ENCODE data around the gene PTPN23.
"Not testable (repeated sequence)": the region's sequence is repeated elsewhere in the genome, so short reads cannot be mapped to it uniquely, and the experiment has no call there.

Gene PTPN23, protein sequence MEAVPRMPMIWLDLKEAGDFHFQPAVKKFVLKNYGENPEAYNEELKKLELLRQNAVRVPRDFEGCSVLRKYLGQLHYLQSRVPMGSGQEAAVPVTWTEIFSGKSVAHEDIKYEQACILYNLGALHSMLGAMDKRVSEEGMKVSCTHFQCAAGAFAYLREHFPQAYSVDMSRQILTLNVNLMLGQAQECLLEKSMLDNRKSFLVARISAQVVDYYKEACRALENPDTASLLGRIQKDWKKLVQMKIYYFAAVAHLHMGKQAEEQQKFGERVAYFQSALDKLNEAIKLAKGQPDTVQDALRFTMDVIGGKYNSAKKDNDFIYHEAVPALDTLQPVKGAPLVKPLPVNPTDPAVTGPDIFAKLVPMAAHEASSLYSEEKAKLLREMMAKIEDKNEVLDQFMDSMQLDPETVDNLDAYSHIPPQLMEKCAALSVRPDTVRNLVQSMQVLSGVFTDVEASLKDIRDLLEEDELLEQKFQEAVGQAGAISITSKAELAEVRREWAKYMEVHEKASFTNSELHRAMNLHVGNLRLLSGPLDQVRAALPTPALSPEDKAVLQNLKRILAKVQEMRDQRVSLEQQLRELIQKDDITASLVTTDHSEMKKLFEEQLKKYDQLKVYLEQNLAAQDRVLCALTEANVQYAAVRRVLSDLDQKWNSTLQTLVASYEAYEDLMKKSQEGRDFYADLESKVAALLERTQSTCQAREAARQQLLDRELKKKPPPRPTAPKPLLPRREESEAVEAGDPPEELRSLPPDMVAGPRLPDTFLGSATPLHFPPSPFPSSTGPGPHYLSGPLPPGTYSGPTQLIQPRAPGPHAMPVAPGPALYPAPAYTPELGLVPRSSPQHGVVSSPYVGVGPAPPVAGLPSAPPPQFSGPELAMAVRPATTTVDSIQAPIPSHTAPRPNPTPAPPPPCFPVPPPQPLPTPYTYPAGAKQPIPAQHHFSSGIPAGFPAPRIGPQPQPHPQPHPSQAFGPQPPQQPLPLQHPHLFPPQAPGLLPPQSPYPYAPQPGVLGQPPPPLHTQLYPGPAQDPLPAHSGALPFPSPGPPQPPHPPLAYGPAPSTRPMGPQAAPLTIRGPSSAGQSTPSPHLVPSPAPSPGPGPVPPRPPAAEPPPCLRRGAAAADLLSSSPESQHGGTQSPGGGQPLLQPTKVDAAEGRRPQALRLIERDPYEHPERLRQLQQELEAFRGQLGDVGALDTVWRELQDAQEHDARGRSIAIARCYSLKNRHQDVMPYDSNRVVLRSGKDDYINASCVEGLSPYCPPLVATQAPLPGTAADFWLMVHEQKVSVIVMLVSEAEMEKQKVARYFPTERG (N-terminal part only)

DNA sequence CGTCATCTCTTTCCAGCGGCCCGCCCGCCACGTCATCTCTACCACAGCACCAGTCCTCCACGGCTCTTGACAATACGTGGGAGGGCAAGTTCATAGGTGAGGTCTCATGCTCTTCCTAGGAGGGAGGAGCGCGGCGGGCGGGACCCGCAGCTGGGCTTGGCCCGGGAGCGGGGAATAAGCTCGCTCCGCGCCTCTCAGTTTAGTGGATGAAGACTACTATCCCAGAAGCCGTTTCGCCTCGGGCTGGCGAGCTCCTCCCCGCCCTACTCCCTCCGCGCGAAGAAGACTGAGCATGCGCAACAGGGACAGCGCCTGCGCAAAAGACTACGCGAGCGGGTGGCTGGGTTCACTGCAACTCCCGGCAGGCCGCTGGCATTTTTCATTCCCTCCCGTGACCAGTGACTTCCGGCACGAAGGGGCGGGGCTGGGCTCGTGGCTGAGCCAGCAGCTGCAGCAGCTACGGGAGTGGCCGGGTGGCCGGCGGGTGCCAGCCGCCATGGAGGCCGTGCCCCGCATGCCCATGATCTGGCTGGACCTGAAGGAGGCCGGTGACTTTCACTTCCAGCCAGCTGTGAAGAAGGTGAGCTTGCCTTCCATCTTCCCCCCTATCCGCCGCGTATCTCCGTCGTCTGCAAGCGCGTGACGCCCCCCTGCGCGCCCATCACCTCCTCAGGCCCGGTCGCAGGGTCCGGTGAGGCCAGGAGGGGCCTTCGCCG, at the start of gene PTPN23:
Gene PTPN23, plus strand, starts transcription at position 421 of the 716 bp plus-strand sequence. Its CDS starts 76 bp downstream, at position 497.
- DNase-seq (ENCODE audit: low read depth) = peak; percentile 97

- no peak for DNase-seq (ENCODE audit: low read depth)
Measured at GRCh38 chr3:47333907-47334306, 46.9 kb upstream of the PTPN23 start.

DNA sequence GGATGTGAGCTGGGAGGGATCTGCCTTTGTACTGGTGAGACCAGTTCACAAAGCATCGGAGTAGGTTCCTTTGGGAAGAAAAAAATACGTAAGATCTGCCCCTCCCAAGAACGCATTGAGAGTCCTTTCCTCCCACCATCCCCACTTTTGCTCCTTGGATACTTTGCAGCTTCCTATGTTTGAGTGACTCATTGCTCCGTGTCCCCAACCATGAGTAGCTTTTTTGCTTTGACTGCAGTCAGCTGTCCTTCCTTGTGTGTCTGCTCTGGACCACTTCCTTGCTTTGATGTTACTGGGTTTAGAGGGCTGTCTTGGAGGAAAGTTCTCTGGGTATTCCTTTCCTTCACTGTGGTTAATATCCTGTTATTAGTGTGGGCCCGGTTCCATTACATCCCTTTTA, 43.2 kb upstream of the PTPN23 start:
- DNase-seq (ENCODE audit: low read depth) = no peak

- DNase-seq (ENCODE audit: low read depth) = no peak
Measured at GRCh38 chr3:47339951-47340350, 40.9 kb upstream of the PTPN23 start.

DNA sequence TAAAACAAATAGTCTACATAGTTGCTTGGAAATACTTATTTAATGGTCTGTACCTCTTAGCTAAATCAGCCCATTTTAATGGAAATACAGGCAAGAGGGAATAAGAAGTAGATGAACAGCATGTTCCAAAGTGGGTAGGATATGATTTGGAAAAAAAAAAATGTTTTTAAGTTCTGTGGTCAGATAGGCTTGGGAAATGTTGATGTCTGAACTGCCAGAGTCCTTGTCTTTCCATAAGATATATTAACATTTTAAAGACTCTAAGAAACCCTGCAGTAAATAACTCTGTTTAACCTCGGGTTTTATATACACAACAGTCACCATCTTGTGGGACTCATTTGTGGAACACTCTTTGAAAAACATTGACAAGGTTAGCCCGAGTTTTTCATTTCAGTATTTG, 40.0 kb upstream of the PTPN23 start:
- DNase-seq (ENCODE audit: low read depth) = no peak

- no peak for DNase-seq (ENCODE audit: low read depth)
Measured at GRCh38 chr3:47342151-47342550, 38.7 kb upstream of the PTPN23 start.

GRCh38 chr3:47342812-47343211, 38.0 kb upstream of the PTPN23 start:
- no peak for DNase-seq (ENCODE audit: low read depth)

DNA sequence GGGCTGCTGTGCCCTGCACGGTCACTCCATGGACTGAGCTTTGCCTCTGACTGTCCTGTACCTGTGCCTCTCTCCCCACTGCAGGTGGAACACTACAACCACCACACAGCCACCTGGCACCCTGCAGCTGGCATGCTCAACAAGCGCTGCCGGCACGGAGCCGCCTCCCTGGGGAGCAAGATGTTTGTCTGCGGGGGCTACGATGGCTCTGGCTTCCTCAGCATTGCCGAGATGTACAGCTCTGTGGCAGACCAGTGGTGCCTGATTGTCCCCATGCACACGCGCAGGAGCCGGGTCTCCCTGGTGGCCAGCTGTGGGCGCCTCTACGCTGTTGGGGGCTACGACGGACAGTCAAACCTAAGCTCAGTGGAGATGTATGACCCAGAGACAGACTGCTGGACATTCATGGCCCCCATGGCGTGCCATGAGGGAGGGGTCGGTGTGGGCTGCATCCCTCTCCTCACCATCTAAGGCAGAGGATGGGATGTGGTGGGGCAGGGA, 37.3 kb upstream of the PTPN23 start:
- no peak for DNase-seq (ENCODE audit: low read depth)

- no peak for DNase-seq (ENCODE audit: low read depth)
Measured at GRCh38 chr3:47344971-47345370, 35.9 kb upstream of the PTPN23 start.

DNA sequence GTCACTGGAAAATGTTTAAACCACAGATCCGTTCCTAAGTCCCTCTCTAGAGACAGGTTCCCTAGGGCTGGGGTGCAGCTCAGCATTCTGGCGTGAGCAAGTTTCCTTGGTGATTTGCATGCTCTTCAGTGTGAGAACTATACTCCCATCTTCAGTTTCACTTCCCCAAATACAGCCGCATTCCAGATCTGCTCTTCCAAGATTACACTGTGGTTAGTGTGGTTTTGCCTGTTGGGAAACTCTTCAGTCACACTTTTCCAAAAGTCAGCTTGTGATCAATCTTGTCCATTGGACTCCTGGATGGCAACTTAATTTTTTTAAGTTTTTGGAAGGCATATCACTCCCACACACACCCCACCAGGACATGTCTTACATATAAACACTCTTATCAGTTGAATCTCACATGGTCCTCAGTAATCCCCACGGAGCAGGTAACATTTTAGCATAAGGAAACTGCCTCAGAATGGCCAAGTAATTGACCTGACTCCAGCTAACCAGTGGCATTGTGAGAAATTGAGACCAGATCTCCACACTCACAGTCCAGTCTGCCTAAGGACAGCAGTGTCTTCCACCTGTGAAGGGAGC, 33.5 kb upstream of the PTPN23 start:
- peak; percentile 74 for DNase-seq (ENCODE audit: low read depth)

DNA sequence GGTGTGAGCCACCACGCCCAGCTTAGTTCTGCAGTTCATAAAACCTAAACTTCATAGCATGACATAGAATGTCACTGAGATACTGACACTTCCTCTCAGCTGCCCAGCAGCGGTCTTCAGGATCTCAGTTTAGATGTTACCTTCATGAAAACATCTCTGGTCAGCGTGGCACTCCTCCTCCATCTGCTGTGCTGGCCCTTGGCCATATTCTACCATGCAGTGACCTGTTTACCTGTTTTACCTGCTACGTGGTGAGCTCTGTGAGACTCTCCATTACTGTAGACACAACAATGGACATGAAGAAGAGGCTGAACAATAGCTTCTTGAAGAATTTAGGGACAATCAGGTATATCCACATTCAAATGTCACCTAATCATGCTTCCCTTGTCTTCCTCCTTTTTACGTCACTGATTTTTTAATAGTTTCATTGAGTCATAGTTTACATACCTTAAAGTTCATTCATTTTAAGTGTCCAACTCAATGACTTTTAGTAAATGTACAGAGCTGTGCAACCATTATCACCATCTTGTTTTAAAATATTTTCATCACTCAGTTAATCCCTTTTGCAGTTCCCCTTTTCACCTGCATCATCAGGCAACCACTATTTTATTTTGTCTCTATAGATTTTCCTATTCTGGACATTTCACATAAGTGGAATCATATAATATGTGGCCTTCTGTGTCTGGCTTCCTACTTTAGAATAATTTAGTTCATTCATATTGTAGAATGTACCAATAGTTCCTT, 32.2 kb upstream of the PTPN23 start:
- DNase-seq (ENCODE audit: low read depth) = no peak

GRCh38 chr3:47355010-47355409, 25.8 kb upstream of the PTPN23 start:
- no peak for DNase-seq (ENCODE audit: low read depth)

GRCh38 chr3:47356201-47356600, 24.6 kb upstream of the PTPN23 start:
- no peak for DNase-seq (ENCODE audit: low read depth)

- no peak for DNase-seq (ENCODE audit: low read depth)
Measured at GRCh38 chr3:47359323-47359722, 21.5 kb upstream of the PTPN23 start.

GRCh38 chr3:47360110-47360517, 20.7 kb upstream of the PTPN23 start:
- DNase-seq (ENCODE audit: low read depth) = not testable (repeated sequence)

- no peak for DNase-seq (ENCODE audit: low read depth)
Measured at GRCh38 chr3:47362701-47363100, 18.1 kb upstream of the PTPN23 start.

GRCh38 chr3:47365213-47366153, 15.3 kb upstream of the PTPN23 start:
- peak; percentile 74 for DNase-seq (ENCODE audit: low read depth)

DNA sequence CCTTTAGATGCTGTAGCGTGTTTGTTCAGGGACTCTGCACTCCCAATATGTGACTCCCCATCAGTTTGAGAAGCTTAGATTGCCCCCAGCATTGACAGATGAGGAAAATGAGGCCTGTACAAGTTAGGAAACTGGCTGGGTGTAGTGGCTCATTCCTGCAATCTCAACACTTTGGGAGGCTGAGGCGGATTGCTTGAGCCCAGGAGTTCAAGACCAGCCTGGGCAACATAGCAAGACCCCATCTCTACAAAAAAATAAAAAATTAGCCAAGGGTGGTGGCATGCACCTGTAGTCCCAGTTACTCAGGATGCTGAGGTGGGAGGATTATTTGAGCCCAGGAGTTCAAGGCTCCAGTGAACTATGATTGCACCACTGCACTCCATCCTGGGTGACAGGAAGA, 14.0 kb upstream of the PTPN23 start:
- DNase-seq (ENCODE audit: low read depth) = no peak

DNA sequence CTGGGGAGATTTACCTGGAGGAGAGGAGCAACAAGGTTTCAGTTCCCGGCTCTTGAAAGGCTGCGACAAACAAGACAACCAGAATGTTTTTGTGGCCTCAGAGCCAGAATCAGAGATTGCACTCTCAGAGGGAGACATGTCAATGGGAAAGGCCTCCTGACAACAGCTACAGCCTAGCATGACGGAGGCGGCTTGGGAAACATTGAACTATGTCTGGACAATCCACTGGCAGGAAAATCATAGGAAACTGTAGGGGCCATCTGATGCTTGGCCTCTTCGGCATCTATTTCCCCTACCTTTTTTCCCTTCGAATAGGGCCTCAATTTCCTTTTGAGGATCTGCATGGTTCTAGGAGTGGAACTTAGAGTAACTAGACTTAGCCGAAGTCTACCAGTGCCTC, 13.2 kb upstream of the PTPN23 start:
- no peak for DNase-seq (ENCODE audit: low read depth)

Data from stromal cell of bone marrow (primary cell).